Cortex of kidney (tissue), 1 donor: ENCODE results near the gene JADE3.

ENCODE experiments used
- DNase-seq: peaks from one replicate; lab custom pipeline; 2025; lab: John Stamatoyannopoulos, UW

The JADE3 gene

DNA sequence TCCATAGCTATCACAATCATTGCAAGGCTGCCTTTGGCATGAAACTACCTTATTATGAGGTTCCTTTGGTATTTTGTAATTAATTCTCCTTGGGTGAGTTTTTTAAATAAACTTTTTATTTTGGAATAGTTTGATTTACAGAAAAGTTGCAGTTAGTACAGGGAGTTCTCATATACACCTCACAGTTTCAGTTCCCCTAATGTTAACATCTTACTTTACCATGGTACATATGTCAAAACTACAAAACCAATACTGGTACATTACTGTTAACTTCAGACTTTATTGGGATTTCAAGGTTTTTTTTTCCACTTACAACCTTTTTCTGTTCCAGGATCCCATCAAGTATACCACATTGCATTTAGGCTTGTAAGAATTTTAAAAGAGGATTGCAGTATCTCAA lies 114.0 kb downstream of the JADE3 start:
- no peak for DNase-seq

DNA sequence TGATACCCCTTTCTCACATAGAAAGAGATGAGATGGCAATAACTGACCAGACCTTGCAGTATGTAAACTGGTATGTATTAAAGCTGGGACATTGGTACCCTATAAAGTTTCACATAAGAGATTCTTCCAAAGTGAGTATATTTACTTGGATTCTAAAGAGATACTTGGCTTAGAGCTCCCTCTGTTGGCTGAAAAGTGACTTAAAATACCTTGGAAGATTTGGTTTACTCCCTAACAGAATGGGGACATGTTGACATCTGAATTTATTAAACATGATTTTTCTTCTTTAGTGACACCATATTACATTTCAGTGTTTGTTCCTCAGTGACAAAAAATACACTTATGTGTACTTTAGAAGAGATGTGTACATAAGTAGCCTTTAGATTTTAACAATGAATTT lies 118.1 kb downstream of the JADE3 start:
- DNase-seq, result no peak

DNA sequence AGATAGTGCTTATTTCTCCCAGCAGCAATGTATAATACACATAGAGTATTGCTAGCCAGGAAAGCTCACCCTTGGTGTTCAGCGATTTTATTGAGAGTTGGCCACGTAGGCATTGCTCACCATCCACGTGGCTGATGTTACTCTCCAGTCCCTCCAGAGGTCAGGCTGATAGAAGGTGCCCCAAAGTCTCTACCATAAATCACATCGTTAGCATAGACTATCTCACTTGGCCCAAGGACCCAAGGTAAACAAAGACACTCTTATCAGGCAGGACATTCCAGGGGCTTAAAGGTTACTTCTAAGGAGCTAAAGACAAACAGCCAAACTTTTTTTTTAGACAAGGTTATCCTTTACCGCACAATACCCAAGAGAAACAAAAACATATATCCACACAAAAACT lies 135.8 kb downstream of the JADE3 start:
- DNase-seq, result no peak

DNA sequence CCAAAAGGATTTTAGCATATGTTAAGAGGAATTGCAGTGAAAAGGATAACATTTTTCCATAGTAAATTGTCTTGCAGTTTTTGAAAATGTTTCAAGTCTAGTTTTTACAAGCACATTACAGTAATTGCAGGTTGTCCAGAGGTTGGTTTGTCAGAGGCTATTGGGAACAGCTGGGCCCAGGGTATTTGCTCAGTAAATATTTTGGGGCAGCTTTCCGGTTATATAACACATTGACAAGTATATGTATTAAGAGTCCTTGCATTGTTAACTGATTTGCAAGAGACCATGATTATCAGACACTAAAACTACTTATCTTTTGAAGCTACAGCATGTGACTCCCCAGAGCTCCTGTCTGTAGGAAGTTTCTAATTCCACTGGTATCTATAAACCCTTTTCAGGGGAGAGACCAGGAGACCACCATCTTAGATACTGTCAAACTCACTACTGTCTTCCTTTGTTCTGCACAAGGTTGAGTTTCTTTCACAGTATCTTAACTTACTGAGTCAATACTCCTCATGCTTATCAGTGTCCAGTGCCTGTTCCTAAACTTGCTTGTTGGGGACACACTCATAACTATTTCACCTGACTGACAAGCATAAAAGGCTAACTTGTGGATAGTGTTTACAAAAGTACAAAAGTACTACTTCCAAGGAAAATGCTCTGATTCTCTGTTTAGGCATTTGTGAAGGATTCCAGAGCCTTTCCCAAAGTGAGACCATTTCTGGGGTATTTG lies 147.1 kb downstream of the JADE3 start:
- no peak for DNase-seq

DNA sequence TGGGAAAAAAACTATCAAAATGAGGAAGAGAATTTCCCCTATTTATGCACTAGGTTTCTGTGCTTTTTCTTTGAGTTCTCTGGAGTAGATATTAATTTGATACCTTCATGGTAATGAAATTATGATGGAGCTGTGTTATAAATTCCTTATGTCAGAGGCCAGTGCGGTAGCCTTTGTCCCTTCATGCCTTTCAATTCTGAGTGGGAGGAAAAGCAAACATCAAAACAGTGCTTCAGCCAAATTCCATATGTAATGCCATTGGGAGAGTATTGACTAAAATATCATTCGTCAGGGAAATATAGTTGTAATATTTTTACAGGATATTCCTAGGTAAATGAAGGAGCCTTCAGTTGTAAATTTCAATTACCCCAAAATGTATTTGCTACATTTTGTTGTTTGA lies 148.5 kb downstream of the JADE3 start:
- DNase-seq, result no peak

DNA sequence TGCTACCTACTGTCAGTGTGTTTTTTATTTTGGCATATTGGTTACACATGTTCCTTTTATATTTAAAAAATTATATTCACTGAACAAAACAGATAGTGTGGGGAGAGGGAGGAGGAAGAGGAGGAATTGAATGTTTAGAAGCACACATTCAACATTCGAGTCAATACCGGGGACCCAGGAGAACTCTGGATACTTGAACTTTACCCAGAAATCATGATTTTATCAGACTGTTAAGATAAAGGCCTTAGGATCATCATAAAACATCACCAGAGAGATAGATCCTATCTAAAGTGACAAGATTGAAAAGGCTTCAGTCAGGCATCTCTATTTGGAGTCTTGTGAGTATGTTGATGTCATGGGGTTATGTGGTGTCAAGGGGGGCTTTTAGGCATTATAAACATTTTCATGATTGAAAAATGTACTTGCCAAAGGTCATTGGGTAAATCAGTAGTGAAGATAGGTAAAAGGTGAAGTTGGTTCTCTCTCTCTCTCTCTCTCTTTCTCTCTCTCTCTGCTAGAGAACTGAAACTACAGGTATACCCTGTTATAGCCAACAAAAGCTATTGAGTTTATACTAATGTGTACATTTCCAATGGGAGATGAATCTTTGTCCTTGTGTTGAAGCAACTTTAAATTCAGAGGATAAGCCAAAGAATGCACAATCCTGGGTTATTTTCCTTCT lies 149.2 kb downstream of the JADE3 start:
- no peak for DNase-seq

DNA sequence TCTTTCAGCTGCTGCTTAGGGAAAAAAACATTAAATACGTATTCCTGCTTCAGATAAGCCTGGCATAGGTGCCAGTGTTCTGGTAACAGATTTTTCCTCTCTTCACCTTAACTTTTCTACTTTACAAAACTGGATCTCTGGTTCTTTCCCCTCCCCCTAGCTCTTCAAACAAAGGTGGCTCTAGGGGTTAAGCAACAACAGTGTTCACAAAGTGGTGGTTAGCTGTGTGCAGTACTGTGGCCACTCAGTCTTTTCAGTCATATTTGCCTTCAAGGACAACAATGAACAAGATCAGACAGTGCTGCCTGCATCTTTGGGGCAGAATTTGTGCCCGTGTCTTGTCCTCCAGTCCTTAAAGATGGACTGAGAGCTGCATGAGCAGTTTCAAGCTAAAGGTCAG lies 151.0 kb downstream of the JADE3 start:
- DNase-seq, result no peak

DNA sequence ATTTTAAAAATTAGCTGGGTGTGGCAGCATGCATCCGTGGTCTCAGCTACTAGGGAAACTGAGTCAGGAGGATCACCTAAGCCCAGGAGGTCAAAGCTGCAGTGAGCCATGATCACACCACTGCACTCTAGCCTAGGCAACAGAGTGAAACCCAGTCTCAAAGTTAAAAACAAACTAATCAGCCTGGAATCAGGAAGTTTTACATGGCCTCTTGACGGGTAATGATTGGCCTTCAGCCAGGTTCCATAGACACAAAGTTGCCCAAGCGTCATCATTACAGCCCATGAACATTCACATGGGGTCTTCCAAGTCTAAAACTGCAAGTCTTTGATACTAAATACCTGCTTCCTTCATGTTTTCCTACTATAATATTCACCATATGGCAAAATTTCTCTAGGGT lies 156.0 kb downstream of the JADE3 start:
- no peak for DNase-seq

DNA sequence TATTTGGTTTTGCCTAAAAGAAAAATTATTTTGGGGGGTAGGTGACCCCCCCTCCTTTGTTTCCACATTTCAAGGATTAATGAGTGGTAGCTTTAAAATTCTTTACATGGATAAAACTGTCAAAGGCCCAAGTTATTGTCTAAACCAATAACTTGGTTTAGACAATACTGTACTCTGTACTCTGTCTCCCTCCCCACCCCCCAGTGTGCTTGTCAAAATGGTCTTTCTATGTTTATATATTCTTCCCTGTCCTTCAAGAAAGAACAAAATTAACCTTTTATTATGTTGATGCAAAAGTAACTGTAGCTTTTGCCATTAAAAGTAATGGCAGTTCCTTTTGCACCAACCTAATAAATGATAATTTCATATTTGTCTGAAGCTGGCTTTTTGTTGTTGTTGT lies 156.5 kb downstream of the JADE3 start:
- DNase-seq, result no peak

DNA sequence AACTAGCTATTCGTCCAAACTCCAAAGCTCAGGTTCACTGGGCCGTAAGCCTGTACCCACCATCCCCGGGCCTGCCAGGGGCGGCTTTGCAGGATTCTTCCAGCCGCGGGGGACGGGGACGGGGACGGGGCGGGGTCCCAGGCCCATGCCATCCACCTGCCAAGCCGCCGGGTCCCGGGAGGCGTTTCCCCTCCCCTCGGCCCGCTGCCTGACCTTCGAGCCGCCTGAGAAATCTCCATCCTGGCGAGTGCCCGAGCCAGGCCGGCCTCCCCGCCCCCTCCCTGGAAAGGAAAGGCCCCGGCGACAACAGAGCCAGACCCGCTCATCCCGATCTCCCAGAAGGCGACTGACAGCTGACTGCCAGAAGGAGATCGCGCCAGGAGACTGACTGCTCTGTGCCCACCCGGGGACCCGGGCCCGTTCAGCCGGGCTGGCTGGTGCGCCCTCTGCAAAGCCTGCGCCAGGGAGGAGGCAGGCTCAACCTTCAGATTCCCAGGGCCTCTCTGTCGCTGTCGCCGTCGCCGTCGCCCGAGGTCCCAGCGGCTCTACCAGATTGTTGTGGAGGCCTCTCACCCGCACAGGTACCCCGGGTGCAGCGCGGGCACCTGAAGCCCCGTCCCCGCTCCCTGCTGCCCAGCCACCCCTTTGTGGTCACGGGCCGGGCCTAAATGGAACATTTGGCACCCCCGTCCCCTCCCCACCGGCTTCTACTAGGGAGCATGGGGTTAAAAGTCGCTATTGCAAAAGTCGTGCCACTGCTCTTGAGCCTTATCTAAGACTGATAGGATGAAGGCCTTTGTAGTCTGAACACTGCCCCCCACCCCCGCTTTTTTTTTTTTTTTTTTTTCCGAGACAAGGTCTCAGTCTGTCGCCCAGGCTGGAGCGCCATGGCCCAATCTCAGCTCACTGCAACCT lies 166.2 kb downstream of the JADE3 start, which contains the start of gene RGN:
TSS of gene RGN (plus strand) at position 315 of the 915 bp plus-strand sequence. CDS start 2,702 bp downstream, outside the sequence.
- no peak for DNase-seq

DNA sequence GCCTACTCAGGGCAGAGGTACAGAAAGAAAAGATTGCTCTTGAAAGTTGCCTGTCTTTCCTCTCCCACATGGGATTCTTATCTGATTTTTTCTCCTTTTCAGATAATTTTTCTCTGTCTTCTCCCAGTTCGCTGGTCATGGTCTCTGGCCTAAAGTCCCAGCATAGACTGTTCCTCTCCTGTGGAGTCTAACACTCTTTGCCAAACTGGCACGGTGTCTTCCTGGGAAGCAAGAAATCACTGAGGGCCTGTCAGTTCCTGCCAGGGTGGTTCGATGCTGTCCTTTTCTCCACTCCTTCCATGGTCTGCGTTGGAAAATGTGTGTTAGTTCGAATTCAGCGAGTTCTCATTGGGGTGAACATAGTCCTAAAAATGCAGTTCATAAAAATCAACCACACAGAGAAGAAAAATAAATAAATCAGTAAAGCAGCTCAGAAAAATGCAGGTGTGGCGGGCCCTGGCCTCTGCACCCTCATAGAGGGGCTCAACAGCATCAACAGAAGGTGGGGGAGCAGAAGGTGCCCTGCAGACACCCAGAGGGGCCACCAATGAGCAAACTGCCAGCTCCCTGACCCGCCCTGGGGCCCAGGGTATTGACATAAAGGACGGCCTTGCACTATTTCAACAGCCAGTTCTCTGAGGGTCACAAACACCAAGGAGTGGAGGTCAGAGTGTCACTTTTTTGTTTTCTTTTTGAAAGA lies 168.1 kb downstream of the JADE3 start:
- DNase-seq, result no peak

DNA sequence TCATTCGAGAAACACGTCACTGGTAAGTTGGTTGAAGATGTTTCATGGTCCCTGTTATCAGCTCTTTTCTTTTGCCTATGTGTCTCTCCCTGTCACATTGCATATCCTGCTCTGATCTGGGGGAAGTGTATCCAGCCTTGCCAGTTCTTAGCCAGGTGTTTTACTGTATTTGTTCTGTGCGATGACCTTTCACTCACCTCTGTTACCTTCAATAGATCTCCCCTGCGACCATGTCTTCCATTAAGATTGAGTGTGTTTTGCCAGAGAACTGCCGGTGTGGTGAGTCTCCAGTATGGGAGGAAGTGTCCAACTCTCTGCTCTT lies 168.7 kb downstream of the JADE3 start:
- no peak for DNase-seq

DNA sequence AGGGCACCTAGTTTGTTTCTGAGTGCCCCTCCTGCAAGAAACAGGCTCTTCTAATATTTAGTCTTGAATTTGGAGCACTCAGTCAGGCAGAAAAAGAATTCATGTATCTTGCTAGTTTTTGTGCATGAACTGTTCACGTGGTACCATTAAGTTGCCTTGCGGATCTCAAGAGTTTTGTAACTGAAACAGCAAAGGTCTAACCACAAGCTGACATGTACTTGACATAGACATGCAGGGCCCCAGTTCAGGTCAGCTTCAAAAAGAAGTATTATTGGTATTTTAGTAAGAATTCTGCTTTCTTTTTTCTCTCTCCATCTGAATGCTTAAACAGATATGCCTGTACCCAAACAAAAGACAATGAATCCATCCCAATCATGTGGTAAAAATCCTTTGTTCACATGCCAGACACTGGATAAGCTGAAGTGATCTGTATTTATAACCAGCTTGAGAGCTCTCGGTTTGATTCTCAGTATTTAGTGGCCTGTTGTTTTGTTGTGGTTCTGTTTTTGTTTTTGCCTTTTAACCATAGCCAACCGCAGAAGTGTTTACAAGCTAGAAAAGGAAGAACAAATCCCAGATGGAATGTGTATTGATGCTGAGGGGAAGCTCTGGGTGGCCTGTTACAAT lies 179.0 kb downstream of the JADE3 start:
- DNase-seq, result no peak

DNA sequence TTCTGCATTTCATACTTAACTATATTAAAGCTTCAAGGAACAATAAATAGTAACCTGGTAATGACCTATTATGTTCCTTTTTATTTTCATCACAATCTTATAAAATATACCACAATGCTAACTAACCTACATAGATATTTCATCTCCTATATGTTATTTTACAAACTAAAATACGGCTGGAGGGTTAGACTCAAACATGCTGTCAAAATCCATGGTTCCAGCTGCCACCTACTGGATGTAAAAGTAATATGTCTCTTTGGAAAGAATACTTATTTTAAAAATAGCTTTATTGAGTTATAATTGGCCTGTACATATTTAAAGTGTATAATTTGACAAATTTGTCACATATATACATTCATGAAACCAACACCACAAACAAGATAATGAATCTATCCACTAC lies 181.0 kb downstream of the JADE3 start:
- no peak for DNase-seq

DNA sequence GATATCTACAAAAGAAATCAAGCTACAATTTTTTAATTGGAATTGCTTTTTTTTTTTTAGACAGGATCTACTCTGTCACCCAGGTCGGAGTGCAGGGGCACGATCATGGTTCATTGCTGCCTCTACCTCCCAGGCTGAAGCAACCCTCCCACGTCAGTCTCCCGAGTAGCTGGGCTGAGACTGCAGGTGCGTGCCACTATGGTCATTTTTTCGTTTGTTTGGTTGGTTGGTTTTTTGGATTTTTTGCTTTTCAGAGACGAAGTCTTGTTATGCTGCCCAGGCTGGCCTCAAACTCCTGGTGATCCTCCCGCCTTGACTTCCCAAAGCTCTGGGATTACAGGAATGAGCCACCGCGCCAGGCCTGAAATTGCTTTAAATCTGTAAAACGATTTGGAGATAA lies 181.6 kb downstream of the JADE3 start:
- DNase-seq, result no peak

DNA sequence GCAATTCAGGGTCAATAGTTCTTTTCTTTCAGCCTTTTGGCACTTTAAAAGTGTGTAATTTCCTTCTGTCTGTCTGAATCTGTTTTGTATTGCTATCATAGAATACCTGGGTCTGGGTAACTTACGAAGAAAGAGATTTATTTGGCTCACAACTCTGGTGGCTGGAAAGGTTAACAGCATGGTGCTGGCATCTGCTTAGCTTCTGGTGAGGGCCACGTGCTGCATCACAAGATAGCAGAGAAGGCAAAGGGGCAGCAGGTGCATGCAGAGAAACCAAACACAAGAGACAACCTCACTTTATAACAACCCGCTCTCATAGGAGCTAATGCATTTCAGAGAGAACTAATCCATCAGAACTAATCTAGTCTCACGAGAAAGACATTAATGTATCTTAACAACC lies 184.8 kb downstream of the JADE3 start:
- no peak for DNase-seq

DNA sequence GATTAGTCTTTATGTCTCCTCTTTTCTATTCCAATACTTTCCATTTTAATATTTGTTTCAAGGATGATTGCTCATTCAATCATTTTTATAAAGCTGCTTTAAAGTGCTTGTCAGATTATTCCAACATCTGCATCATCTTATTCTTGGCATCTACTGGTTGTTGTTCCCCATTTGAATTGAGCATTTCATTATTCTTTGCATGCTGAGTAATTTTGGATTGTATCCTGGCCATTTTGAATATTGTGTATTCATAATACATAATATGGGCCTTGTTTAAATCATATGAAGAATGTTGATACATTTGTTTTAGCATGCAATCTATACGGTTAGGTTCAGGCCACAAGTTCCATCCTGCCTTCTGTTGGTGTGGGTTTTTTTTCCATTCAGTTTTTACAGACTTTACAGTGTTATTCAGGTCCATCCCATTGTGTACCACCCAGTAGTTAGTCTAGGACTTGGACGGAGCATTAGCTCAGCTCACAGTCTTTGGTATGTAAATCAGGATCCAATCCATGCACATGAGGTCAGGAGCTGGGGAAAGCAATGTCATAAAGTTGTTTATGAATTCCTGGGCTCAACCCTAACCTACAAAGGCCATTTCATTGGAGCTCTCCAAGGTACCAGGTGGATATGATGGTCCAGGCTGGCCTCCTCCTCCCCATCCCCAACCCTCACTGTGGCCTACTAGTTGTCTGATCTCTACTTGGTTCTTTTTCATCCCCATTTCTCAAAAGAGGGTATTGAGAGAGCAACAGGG lies 186.3 kb downstream of the JADE3 start:
- no peak for DNase-seq

DNA sequence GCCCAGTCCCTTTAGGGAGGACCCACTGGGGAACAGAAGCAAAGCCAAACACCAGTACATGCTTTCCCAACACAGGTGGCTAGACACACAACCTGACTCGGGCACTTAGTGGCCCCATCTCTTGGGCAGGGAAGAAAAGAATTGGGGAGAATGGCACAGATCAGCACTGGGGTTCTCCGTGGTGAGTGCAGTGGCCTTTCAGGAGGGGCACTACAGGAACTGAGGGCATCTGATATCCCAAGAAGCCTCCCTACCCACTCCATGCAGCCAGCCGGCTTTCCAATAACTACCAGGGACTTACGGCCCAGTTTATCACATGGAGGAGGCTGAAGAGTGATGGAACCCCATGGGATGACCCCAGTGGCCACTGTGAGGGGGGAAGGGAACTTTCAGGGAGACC lies 189.0 kb downstream of the JADE3 start:
- DNase-seq, result no peak
